Endothelial cell of umbilical vein (primary cell): Measurements from ENCODE around the gene OR4F6. TPM values are rescaled to one million over a fixed set of nuclear protein-coding genes. Genes with fewer than 3 reads are reported as not detected.

Source experiments
- BruUV-seq: library from RNA; stranded (reverse); fragments of 400-500 nt; replicated peaks from 2 replicates; lab custom pipeline; 2021; lab: Mats Ljungman, UMichigan
- CTCF ChIA-PET: fragments of 300-600, 350-600 bp; sonication (Branson Sonifier 250); formaldehyde crosslinking; loops from one replicate; lab custom pipeline; 2021; ENCODE audit warnings: antibody characterized with exemption, inconsistent platforms; lab: Charles Lee
- POLR2A ChIA-PET: fragments of 300-600, 350-600 bp; sonication (Branson Sonifier 250); formaldehyde crosslinking; loops from one replicate; lab custom pipeline; 2021; ENCODE audit warnings: antibody characterized with exemption, inconsistent platforms; lab: Charles Lee
- DNase-seq: peaks from one replicate; pipeline ENCODE4 v3.0.0-alpha.2; 2011; ENCODE audit warnings: low read depth, low spot score
- FAIRE-seq: peaks from 2 replicates; lab custom pipeline; 2011; peaks lifted over from hg19 to GRCh38; lab: Jason Lieb, UNC
- H2AFZ ChIP-seq: 2 replicates; pipeline ENCODE4 v1.6.0; 2012; ENCODE audit warnings: low read depth, low read length, control low read depth, inconsistent platforms
- H3K27ac ChIP-seq: 2 replicates; pipeline ENCODE4 v1.5.1; 2011; ENCODE audit warnings: low read depth, mild to moderate bottlenecking, control low read depth, low read length, moderate library complexity; ENCODE audit not compliant: insufficient read depth
- H3K27me3 ChIP-seq, 2 experiments: 2 replicates each; pipeline versions ENCODE4 v1.6.0 to v1.6.1; 2011; ENCODE audit warnings: low read length in 2 of 2, mixed read lengths in 1 of 2; ENCODE audit not compliant: control insufficient read depth in 2 of 2, insufficient read depth in 2 of 2
- H3K36me3 ChIP-seq, 2 experiments: 2 replicates in 1 of 2; 3 replicates in 1 of 2; pipeline ENCODE4 v1.5.1; 2011; ENCODE audit warnings: low read length in 2 of 2, mild to moderate bottlenecking in 1 of 2, moderate library complexity in 1 of 2; ENCODE audit not compliant: control insufficient read depth in 2 of 2, insufficient read depth in 2 of 2; ENCODE audit errors: extremely low read depth in 1 of 2
- H3K4me1 ChIP-seq: 3 replicates; pipeline ENCODE4 v1.5.1; 2011; ENCODE audit warnings: mild to moderate bottlenecking, low read length; ENCODE audit not compliant: control insufficient read depth, insufficient read depth; ENCODE audit errors: extremely low read depth
- H3K4me2 ChIP-seq: 2 replicates; pipeline ENCODE4 v1.6.1; 2011; ENCODE audit warnings: low read length, control low read depth, mixed read lengths; ENCODE audit not compliant: insufficient read depth
- H3K4me3 ChIP-seq, 3 experiments: fragments of 200-600 bp in 1 of 3; sonication (generic), shearing (Covaris generic) in 1 of 3; replicated peaks in 1 of 3; 2 replicates each; pipeline ENCODE4 v1.5.1; 2011 to 2016; ENCODE audit warnings: control low read depth in 3 of 3, low read length in 3 of 3, mild to moderate bottlenecking in 2 of 3, inconsistent platforms in 1 of 3, low read depth in 1 of 3, moderate library complexity in 1 of 3; ENCODE audit not compliant: insufficient read depth in 1 of 3
- H3K79me2 ChIP-seq: 2 replicates; pipeline ENCODE4 v1.6.0; 2012; ENCODE audit warnings: low read length, inconsistent platforms; ENCODE audit not compliant: control insufficient read depth, insufficient read depth
- H3K9ac ChIP-seq: replicated peaks from 2 replicates; pipeline ENCODE3; 2011; ENCODE audit warnings: low read length, control low read depth; ENCODE audit not compliant: insufficient read depth; ENCODE audit errors: extremely low read depth
- H3K9me1 ChIP-seq: replicated peaks from 3 replicates; pipeline ENCODE4 v1.6.0; 2011; ENCODE audit warnings: mild to moderate bottlenecking, low read length; ENCODE audit not compliant: control insufficient read depth, insufficient read depth; ENCODE audit errors: extremely low read depth
- H3K9me3 ChIP-seq: replicated peaks from 2 replicates; pipeline ENCODE4 v1.5.1; 2012; ENCODE audit warnings: low read length, inconsistent platforms; ENCODE audit not compliant: control insufficient read depth, insufficient read depth
- H4K20me1 ChIP-seq: replicated peaks from 2 replicates; pipeline ENCODE3; 2011; ENCODE audit warnings: mild to moderate bottlenecking, low read length; ENCODE audit not compliant: control insufficient read depth, insufficient read depth; ENCODE audit errors: extremely low read depth
- EZH2 ChIP-seq: IDR thresholded peaks from 2 replicates; pipeline ENCODE4 v1.6.1; 2012; ENCODE audit warnings: borderline replicate concordance, low read depth, mild to moderate bottlenecking, moderate library complexity, low read length, inconsistent platforms; ENCODE audit not compliant: severe bottlenecking
- FOS ChIP-seq: IDR thresholded peaks from 2 replicates; pipeline ENCODE4 v1.6.1; 2011; ENCODE audit warnings: mild to moderate bottlenecking, low read length, moderate library complexity, borderline replicate concordance; ENCODE audit not compliant: insufficient read depth
- GATA2 ChIP-seq: IDR thresholded peaks from 2 replicates; pipeline ENCODE4 v1.7.0; 2011; ENCODE audit warnings: low read depth, mild to moderate bottlenecking, moderate library complexity, mixed read lengths, low read length; ENCODE audit not compliant: insufficient read length, insufficient read depth
- JUN ChIP-seq: IDR thresholded peaks from 2 replicates; pipeline ENCODE4 v1.6.1; 2011; ENCODE audit warnings: borderline replicate concordance, low read depth; ENCODE audit not compliant: insufficient read length, insufficient read depth
- MYC ChIP-seq: IDR thresholded peaks from one replicate; pipeline ENCODE4 v1.6.1; 2011; ENCODE audit warnings: mild to moderate bottlenecking, low read depth, low read length
- POLR2A ChIP-seq: IDR thresholded peaks from 2 replicates; pipeline ENCODE4 v1.6.1; 2012; ENCODE audit warnings: low read depth, mild to moderate bottlenecking, control low read depth, low read length
- POLR2AphosphoS5 ChIP-seq: IDR thresholded peaks from 2 replicates; pipeline ENCODE4 v1.6.1; 2012; ENCODE audit warnings: low read depth, mild to moderate bottlenecking, control low read depth, low read length, moderate library complexity; ENCODE audit not compliant: insufficient read depth
- dilution Hi-C: fragments of 300-500 bp; cut with MboI; formaldehyde crosslinking; loops from one replicate; pipeline ENCODE4 v1.15.0; 2019; ENCODE audit warnings: low sequenced_read_pairs; ENCODE audit not compliant: extremely low pct_ligation_motif_present
- intact Hi-C: fragments of 100-400 bp; cut with micrococcal nuclease; formaldehyde crosslinking; loops from one replicate; pipeline ENCODE4 v1.10.0; 2022
- polyA plus RNA-seq, 4 experiments: library from polyadenylated mRNA; depleted of rRNA in 3 of 4; stranded (reverse) in 3 of 4; unstranded in 1 of 4; fragments of >200 nt; gene quantifications; 2 replicates each; pipeline versions ENCODE4 v1.2.1 to v1.2.3, GENCODE V29; 2011 to 2012; ENCODE audit warnings: missing spikeins in 1 of 4
- small RNA-seq: library from RNA; depleted of rRNA; stranded (forward); fragments of <200 nt; gene quantifications from one replicate; pipeline ENCODE3, GENCODE V24; 2012; ENCODE audit warnings: low replicate concordance, low read depth; ENCODE audit not compliant: insufficient read depth, insufficient read length
- total RNA-seq: library from RNA; stranded (reverse); gene quantifications from 2 replicates; pipeline ENCODE4 v1.2.3, GENCODE V29; 2021
- TF ChIP-seq, protein P1 (sequence below): IDR thresholded peaks from 2 replicates; pipeline ENCODE4 v1.6.1; 2011; ENCODE audit not compliant: insufficient read depth, insufficient read length
- TF ChIP-seq, protein P2 (sequence below), 2 donors: IDR thresholded peaks; 1 replicate in 1 of 2; 2 replicates in 1 of 2; pipeline ENCODE4 v1.5.1; 2011; ENCODE audit warnings: low read length in 2 of 2, mild to moderate bottlenecking in 2 of 2, moderate library complexity in 2 of 2, control low read depth in 1 of 2, inconsistent platforms in 1 of 2, low read depth in 1 of 2; ENCODE audit not compliant: insufficient read depth in 1 of 2; ENCODE audit errors: extremely low read depth in 1 of 2

Gene OR4F6
- total and polyA plus RNA-seq, 2 donors (not counting 3 experiments of a cell fraction or from before 2014, with no cell fraction given): not detected

DNA sequence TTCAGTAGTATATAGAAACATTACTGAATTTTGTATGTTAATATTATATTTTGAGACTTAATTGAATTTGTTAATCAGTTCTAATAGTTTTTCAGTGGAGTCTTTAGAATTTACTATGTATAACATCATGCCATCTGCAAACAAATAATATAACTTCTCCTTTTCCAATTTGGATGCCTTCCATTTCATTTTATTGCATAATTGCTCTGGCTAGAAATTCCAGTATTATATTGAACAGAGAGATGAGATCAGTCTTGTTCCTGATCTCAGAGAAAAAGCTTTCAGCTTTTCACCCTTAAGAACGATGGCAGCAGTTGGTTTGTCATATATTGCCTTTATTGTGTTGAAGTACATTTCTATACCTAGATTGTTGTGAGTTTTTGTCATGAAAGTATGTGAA, 49.0 kb downstream of the OR4F6 start:
- Histone ChIP-seq H3K9ac (no peak overlapping the region), H3K27ac (no peak overlapping the region), H3K9me1 (no peaks in the 10 kb centered on the region), H3K27me3 (no peaks in the 10 kb centered on the region), H3K79me2 (no peaks in the 10 kb centered on the region), H3K36me3 (no peaks in the 10 kb centered on the region), H3K9me3 (no peaks in the 10 kb centered on the region), H4K20me1 (no peaks in the 10 kb centered on the region), H3K4me1 (no peaks in the 10 kb centered on the region), H2AFZ (no peak overlapping the region), H3K4me2 (no peak overlapping the region), H3K4me3 (no peak overlapping the region)
- intact Hi-C loops (no loop called here), dilution Hi-C loops (no loop called here)
- FAIRE-seq (no peak), DNase-seq (no peak)
- POLR2A ChIA-PET: no interaction called here
- BruUV-seq: no TSS peak
- CTCF ChIA-PET: no interaction called here
- TF ChIP-seq JUN (no peak), MYC (no peak), FOS (no peak), POLR2A (no peak), POLR2AphosphoS5 (no peak), GATA2 (no peak), EZH2 (no peak)
- TF ChIP-seq, protein P1, sequence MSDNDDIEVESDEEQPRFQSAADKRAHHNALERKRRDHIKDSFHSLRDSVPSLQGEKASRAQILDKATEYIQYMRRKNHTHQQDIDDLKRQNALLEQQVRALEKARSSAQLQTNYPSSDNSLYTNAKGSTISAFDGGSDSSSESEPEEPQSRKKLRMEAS: no peak
- TF ChIP-seq, protein P2, sequence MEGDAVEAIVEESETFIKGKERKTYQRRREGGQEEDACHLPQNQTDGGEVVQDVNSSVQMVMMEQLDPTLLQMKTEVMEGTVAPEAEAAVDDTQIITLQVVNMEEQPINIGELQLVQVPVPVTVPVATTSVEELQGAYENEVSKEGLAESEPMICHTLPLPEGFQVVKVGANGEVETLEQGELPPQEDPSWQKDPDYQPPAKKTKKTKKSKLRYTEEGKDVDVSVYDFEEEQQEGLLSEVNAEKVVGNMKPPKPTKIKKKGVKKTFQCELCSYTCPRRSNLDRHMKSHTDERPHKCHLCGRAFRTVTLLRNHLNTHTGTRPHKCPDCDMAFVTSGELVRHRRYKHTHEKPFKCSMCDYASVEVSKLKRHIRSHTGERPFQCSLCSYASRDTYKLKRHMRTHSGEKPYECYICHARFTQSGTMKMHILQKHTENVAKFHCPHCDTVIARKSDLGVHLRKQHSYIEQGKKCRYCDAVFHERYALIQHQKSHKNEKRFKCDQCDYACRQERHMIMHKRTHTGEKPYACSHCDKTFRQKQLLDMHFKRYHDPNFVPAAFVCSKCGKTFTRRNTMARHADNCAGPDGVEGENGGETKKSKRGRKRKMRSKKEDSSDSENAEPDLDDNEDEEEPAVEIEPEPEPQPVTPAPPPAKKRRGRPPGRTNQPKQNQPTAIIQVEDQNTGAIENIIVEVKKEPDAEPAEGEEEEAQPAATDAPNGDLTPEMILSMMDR (IDR thresholded peaks at IDR 0.05; ENCODE audit: extremely low read depth in 1 of 2, insufficient read depth in 1 of 2, low read depth in 1 of 2, low read length in 2 of 2): no peak

Small RNA genes lying within 50 kb of the gene (small RNA-seq; reads per million reads assigned to genes)
- gene RN7SL209P: not detected

Other genes with a start within 250 kb of the OR4F6 start
- gene TM2D3, start 151.1 kb upstream of the OR4F6 start, total RNA-seq: 34.3 and 36.7 TPM in 2 replicates
- gene TM2D3, start 151.1 kb upstream of the OR4F6 start, polyA plus RNA-seq: 41.4 and 51.5 TPM in 2 replicates
- gene TARS3, start 79.0 kb upstream of the OR4F6 start, total RNA-seq: 7.7 and 8.2 TPM in 2 replicates
- gene TARS3, start 79.0 kb upstream of the OR4F6 start, polyA plus RNA-seq: 0.91 and 0.94 TPM in 2 replicates
- gene OR4F15, start 8.7 kb downstream of the OR4F6 start, total RNA-seq: not detected in 2 replicates
- not detected in 2 replicates for gene OR4F15, start 8.7 kb downstream of the OR4F6 start, polyA plus RNA-seq